Activated T-helper 2 cell treated with anti-CD3 and anti-CD28 coated beads, Interferon-gamma antibody, Interleukin-2, Interleukin-4, amounts not matched to agents 10 μg/mL and 5 μg/mL and 100 μg/mL, durations not matched to agents 14 hours and 24 hours and 36 hours (primary cell): ENCODE measurements around the gene RBMX. TPM values are rescaled to one million over a fixed set of nuclear protein-coding genes. Genes with fewer than 3 reads are reported as not detected.

Source experiments
- DNase-seq: peaks from one replicate; pipeline ENCODE4 v3.0.0; 2021; ENCODE audit warnings: low spot score
- H3K27ac Mint-ChIP-seq: one replicate; pipeline ENCODE4 v1.8.0; 2021; ENCODE audit warnings: mixed read lengths
- H3K27me3 Mint-ChIP-seq: one replicate; pipeline ENCODE4 v1.8.0; 2021; ENCODE audit warnings: low read depth, mixed read lengths
- H3K36me3 Mint-ChIP-seq: one replicate; pipeline ENCODE4 v1.8.0; 2021; ENCODE audit warnings: low read depth, mixed read lengths
- H3K4me1 Mint-ChIP-seq: one replicate; pipeline ENCODE4 v1.8.0; 2021; ENCODE audit warnings: low read depth, mixed read lengths
- H3K4me3 Mint-ChIP-seq: one replicate; pipeline ENCODE4 v1.8.0; 2021; ENCODE audit warnings: low read depth, mild to moderate bottlenecking, moderate library complexity, mixed read lengths
- H3K9me3 Mint-ChIP-seq: one replicate; pipeline ENCODE4 v1.8.0; 2021; ENCODE audit warnings: mixed read lengths
- intact Hi-C: fragments of 100-400 bp; cut with micrococcal nuclease; formaldehyde crosslinking; loops from one replicate; pipeline ENCODE4 v1.15.1; 2023
- total RNA-seq: library from RNA; stranded (reverse); gene quantifications from 2 replicates; pipeline ENCODE4 v1.2.3, GENCODE V29; 2022

Gene RBMX
- total RNA-seq, 1 donor from 2014 or later = 311 TPM

GRCh38 chrX:136851526-136851925, 29.0 kb downstream of the RBMX start:
- Mint-ChIP-seq H3K4me3 (no peak overlapping the region), H3K27me3 (no peaks in the 10 kb centered on the region), H3K4me1 (peaks cover 32% of the 10 kb centered on the region), H3K27ac (no peak overlapping the region), H3K9me3 (no peaks in the 10 kb centered on the region), H3K36me3 (peaks cover 62% of the 10 kb centered on the region)
- intact Hi-C loops = no loop called here
- DNase-seq = no peak

DNA sequence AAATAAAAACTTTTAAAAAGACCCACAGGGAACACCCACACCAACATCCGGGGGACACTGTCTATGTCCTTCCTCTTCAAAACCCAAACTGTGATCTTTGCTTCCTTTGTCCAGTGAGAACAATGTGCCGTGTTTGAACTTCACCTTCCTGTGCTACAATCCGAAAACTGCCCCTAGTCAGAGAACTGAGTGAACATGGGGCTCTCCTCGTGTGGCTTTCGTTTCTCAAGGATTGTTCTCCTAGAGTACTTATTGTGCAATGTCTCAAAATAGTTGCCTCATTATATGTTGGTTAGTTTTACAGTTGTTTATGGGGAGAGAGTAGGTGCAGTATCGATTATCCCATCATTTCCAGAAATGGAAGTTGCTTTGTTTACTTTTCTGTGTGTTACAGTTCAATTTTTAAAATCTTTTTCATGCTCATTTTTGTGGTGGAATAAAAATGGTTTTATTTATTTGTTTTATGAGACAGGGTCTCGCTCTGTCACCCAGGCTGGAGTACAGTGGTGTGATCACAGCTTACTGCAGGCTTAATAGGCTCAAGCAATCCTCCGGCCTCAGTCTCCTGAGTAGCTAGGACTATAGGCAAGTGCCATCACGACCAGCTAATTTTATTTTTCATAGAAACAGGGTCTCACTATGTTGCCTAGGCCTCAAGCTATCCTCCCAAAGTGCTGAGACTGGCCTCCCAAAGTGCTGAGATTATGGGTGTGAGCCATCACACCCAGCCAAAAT, 29.9 kb downstream of the RBMX start:
- intact Hi-C loops = no loop called here
- peaks cover 4% of the 10 kb centered on the region for H3K9me3 Mint-ChIP-seq
- H3K27me3 Mint-ChIP-seq = no peaks in the 10 kb centered on the region
- peak overlapping the region; percentile 50 for H3K27ac Mint-ChIP-seq
- no peak for DNase-seq
- H3K4me3 Mint-ChIP-seq = no peak overlapping the region
- peaks cover 27% of the 10 kb centered on the region for H3K4me1 Mint-ChIP-seq
- H3K36me3 Mint-ChIP-seq = peaks cover 66% of the 10 kb centered on the region

GRCh38 chrX:136849395-136849794, 31.1 kb downstream of the RBMX start:
- DNase-seq = no peak
- peaks cover 66% of the 10 kb centered on the region for H3K36me3 Mint-ChIP-seq
- peaks cover 10% of the 10 kb centered on the region for H3K9me3 Mint-ChIP-seq
- H3K4me3 Mint-ChIP-seq = no peak overlapping the region
- no peaks in the 10 kb centered on the region for H3K27me3 Mint-ChIP-seq
- no peak overlapping the region for H3K27ac Mint-ChIP-seq
- peaks cover 27% of the 10 kb centered on the region for H3K4me1 Mint-ChIP-seq
- intact Hi-C loops = loop anchor here (5.0 kb wide), 2 partner anchors 37 to 137 kb away; no protein-coding TSS in a partner anchor

- intact Hi-C loops = loop anchor here (1.0 to 5.0 kb wide), 3 partner anchors 36 to 136 kb away; partner anchors contain the start of gene ARHGEF6
- Mint-ChIP-seq H3K27ac (peak overlapping the region; percentile 91), H3K4me3 (peak overlapping the region; percentile 78), H3K4me1 (peaks cover 17% of the 10 kb centered on the region), H3K36me3 (peaks cover 67% of the 10 kb centered on the region), H3K9me3 (peaks cover 10% of the 10 kb centered on the region), H3K27me3 (no peaks in the 10 kb centered on the region)
- DNase-seq = peak; percentile 17
Observed at GRCh38 chrX:136847874-136848273, 32.7 kb downstream of the RBMX start.

DNA sequence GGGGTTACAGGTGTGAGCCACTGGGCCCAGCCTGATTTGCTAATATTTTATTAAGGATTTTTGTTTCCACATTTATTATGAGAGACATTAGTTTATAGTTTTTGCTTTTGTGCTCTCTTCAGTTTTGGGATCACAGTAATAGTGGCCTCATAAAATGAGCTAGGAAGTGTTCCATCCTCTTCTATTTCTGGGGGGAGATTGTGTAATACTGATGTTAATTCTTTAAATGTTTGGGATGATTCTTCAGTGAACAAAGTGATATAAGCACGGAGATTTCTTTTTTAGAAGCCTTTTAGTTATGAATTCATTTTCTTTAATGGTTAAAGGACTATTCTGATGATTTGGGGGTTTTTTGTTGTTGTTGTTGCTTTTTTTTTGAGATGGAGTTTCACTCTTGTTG, 41.3 kb downstream of the RBMX start:
- Mint-ChIP-seq H3K4me1 (peaks cover 7% of the 10 kb centered on the region), H3K27me3 (no peaks in the 10 kb centered on the region), H3K27ac (no peak overlapping the region), H3K36me3 (peaks cover 51% of the 10 kb centered on the region), H3K9me3 (peaks cover 4% of the 10 kb centered on the region), H3K4me3 (no peak overlapping the region)
- DNase-seq = no peak
- intact Hi-C loops = no loop called here

DNA sequence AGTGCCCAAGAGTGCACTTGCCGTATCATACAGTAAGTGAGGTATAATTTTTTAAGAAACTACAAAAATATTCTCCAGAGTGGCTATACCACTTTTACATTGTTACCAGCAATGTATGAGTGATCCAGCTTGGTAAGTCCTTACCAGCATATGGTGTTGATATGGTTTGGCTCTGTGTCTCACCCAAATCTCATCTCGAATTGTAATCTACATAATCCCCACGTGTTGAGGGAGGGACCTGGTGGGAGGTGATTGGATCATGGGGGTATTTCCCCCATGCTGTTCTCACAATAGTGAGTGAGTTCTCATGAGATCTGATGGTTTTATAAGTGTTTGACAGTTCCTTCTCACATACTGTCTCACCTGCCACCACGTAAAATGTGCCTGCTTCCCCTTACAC, 44.8 kb downstream of the RBMX start:
- Mint-ChIP-seq H3K4me1 (peaks cover 7% of the 10 kb centered on the region), H3K27me3 (no peaks in the 10 kb centered on the region), H3K36me3 (peaks cover 44% of the 10 kb centered on the region), H3K9me3 (peaks cover 4% of the 10 kb centered on the region), H3K27ac (no peak overlapping the region), H3K4me3 (no peak overlapping the region)
- no peak for DNase-seq
- intact Hi-C loops = no loop called here

- no peak overlapping the region for H3K4me3 Mint-ChIP-seq
- no peak overlapping the region for H3K27ac Mint-ChIP-seq
- H3K36me3 Mint-ChIP-seq = peaks cover 64% of the 10 kb centered on the region
- H3K27me3 Mint-ChIP-seq = no peaks in the 10 kb centered on the region
- no peak for DNase-seq
- intact Hi-C loops = no loop called here
- H3K4me1 Mint-ChIP-seq = peaks cover 2% of the 10 kb centered on the region
- H3K9me3 Mint-ChIP-seq = no peaks in the 10 kb centered on the region
Observed at GRCh38 chrX:136829413-136829812, 51.1 kb downstream of the RBMX start.

- Mint-ChIP-seq H3K9me3 (no peaks in the 10 kb centered on the region), H3K4me1 (peaks cover 2% of the 10 kb centered on the region)
- intact Hi-C loops = no loop called here
Observed at GRCh38 chrX:136828830-136829229, 51.7 kb downstream of the RBMX start.

GRCh38 chrX:136827026-136827425, 53.5 kb downstream of the RBMX start:
- intact Hi-C loops = no loop called here
- Mint-ChIP-seq H3K36me3 (peaks cover 57% of the 10 kb centered on the region), H3K9me3 (no peaks in the 10 kb centered on the region), H3K4me3 (no peak overlapping the region), H3K27ac (no peak overlapping the region), H3K27me3 (no peaks in the 10 kb centered on the region), H3K4me1 (peaks cover 2% of the 10 kb centered on the region)
- no peak for DNase-seq

More at GRCh38 chrX:136828830-136829229, 51.7 kb downstream of the RBMX start:
- Mint-ChIP-seq H3K4me3 (no peak overlapping the region), H3K36me3 (peaks cover 63% of the 10 kb centered on the region), H3K27me3 (no peaks in the 10 kb centered on the region), H3K27ac (no peak overlapping the region)
- no peak for DNase-seq

DNA sequence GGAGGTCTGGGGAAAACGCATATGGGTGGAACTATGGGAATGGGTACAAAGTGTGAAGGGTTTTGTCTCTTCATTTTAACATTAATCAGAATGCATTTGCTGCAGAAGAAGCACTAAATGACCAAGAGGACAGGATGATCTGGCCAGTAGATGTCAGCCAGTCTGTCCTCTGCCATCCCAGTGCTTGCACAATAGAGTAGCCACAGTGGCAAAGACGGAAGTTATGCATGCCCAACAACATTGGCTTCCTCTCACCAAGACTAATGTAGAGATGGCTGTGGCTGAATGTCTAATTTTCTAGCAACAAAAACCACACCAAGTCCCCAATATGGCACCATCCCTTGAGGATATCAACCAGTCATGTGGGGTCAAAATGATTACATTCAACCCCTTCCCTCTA, 54.8 kb downstream of the RBMX start:
- H3K4me3 Mint-ChIP-seq = no peak overlapping the region
- H3K27ac Mint-ChIP-seq = no peak overlapping the region
- peaks cover 2% of the 10 kb centered on the region for H3K4me1 Mint-ChIP-seq
- peaks cover 60% of the 10 kb centered on the region for H3K36me3 Mint-ChIP-seq
- H3K27me3 Mint-ChIP-seq = no peaks in the 10 kb centered on the region
- H3K9me3 Mint-ChIP-seq = no peaks in the 10 kb centered on the region
- intact Hi-C loops = no loop called here
- DNase-seq = no peak

Other genes with a start within 250 kb of the RBMX start
- 123 and 127 TPM in 2 replicates for gene CD40LG, start 232.6 kb downstream of the RBMX start, total RNA-seq
- gene ARHGEF6, start 99.8 kb downstream of the RBMX start, total RNA-seq = 77.2 and 77.9 TPM in 2 replicates
- not detected in 2 replicates for gene GPR101, start 153.3 kb upstream of the RBMX start, total RNA-seq